ENCODE results near the gene PITPNC1. TPM values are rescaled to one million over a fixed set of nuclear protein-coding genes. Genes with fewer than 3 reads are reported as not detected.
"Not testable (repeated sequence)": the region's sequence is repeated elsewhere in the genome, so short reads cannot be mapped to it uniquely, and the experiment has no call there.

Gene PITPNC1
- total RNA-seq, 1 donor from 2014 or later, result 42.9 TPM

- intact Hi-C loops (cut with micrococcal nuclease), result no loop called here
These were observed 331.3 kb downstream of the PITPNC1 start for GRCh38 chr17:67708378-67708777.

DNA sequence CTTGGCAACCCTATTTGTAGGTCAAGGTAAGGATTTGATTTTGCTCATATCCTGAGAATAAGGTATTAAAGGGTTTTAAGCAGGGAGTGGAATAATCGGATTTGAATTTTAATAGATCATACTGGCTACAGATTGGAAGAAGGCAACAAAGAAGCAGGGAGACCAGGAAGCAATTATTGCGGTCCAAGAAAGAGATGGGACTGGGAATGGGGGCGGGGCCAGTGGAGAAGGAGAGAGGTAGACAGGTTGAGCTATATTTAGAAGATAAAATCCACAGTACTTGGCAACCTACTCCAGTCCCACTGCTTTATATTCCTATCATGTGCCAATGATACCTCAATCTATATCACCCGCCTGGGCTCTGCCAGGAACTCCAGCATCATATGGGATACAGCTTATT is 334.8 kb downstream of the PITPNC1 start:
- intact Hi-C loops (cut with micrococcal nuclease), result no loop called here

- intact Hi-C loops (cut with micrococcal nuclease), result no loop called here
These were observed 335.3 kb downstream of the PITPNC1 start for GRCh38 chr17:67712375-67712774.

- intact Hi-C loops (cut with micrococcal nuclease), result no loop called here
These were observed 336.1 kb downstream of the PITPNC1 start for GRCh38 chr17:67713169-67713568.

GRCh38 chr17:67716405-67716798 is 339.3 kb downstream of the PITPNC1 start:
- intact Hi-C loops (cut with micrococcal nuclease), result loop anchor here (2.0 to 5.0 kb wide), 3 partner anchors 28 to 472 kb away; partner anchors contain the start of gene HELZ

DNA sequence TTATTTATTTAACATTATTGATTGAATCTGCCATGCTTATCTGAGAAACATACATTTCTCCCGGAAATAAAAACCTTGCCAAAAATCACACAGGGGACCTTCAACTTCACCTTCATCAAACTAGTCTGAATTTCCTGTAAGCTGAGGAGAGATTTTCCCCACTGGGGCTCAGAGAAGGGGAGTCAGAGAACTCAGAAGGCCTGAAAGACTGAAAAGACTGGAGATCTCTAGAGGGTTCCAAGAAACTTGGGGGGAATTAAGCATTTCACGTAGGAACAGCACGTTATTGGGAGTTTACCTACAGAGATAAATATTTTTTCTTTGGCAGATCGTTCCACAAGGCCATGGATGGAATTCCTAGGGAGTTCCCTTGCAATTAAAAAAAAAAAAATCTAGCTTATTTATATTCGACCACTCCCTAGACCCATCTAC is 340.1 kb downstream of the PITPNC1 start:
- intact Hi-C loops (cut with micrococcal nuclease), result loop anchor here (1.0 to 5.0 kb wide), 9 partner anchors 28 to 740 kb away; partner anchors contain the start of genes BPTF, HELZ, KPNA2 and PSMD12

DNA sequence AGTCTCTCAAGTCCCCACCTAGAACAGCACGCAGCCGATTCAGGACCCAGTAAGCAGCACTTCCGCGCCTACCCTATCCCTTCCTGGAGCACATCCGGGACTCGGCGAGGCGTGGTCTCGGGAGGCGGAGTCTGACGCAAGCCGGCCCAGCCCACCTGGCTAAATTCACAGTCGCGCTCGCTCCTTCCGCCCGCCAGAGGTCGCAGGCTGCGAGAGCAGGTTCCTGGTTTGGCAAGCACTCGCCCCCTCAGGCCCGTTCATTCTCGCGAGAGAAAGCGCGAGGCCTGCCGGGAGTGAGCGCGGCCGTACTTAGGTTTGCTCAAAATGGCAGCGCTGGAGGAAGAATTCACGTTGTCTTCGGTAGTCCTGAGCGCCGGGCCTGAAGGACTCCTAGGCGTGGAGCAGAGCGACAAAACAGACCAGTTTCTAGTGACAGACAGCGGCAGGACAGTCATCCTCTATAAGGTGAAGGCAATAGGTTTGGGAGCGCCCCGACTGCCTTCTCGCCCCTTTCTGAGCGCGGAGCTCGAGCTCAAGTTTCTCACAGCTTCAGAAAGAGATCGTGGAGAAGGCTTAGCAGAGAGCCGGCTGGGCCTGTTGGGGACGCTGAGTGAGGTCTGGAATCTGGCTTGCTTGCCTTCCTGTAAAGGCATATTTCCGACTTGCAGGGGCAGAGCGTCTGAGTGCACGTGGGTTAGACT is 340.7 kb downstream of the PITPNC1 start, which contains the start of gene NOL11:
Gene NOL11 (plus strand): TSS at position 313 of the 701 bp plus-strand sequence. CDS start 12 bp downstream, at position 325.
- intact Hi-C loops (cut with micrococcal nuclease), result loop anchor here (1.0 to 5.0 kb wide), 10 partner anchors 29 to 746 kb away; partner anchors contain the start of genes BPTF, HELZ, KPNA2 and PSMD12

DNA sequence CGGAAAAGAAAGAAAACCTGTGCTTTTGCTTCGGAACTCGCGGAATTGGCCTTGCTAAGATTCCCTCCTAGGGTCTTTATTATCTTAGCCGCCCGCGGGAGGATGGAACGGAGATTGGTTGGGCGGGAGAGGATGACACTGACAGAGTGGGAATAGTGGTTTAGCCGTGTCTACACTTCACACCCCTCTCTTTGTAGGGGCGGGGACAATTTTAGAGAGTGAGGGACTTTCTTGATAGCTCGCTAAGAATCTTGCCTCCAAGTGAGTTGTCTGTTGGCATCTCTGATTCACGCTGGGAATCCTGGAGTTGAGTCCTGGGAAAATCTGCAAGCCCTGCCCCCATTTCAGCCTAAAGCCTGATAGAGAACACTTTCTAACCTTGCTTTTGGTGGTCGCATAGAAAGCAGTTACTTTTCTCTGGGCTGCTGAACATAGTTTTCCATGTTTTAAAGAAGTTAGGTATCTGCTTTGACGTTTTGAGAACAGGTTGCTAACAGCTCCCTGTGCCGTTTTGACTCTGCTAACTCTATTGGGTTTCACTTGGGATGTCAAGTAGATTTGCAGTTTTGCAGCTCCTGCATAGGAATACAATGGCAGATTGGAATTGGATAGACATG is 341.4 kb downstream of the PITPNC1 start:
- intact Hi-C loops (cut with micrococcal nuclease), result loop anchor here (1.0 to 5.0 kb wide), 2 partner anchors 241 to 745 kb away; no protein-coding TSS in a partner anchor

GRCh38 chr17:67725373-67725791 is 348.3 kb downstream of the PITPNC1 start:
- intact Hi-C loops (cut with micrococcal nuclease), result no loop called here

DNA sequence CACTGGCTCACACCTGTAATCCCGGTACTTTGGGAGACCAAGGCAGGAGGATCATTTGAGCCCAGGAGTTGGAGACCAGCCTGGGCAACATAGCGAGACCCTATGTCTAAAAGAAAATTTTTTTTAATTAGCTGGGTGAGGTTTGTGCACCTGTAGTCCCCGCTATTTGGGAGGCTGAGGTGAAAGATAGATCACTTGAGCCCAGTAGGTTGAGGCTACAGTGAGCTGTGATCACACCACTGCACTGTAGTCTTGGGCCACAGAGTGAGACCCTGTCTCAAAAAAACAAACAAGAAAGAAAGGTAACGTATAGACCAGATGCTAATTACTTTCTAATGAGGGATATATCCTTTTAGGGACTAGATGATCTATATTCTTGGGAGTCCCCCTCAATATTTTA is 348.7 kb downstream of the PITPNC1 start:
- intact Hi-C loops (cut with micrococcal nuclease), result no loop called here

GRCh38 chr17:67727152-67728039 is 350.3 kb downstream of the PITPNC1 start:
- intact Hi-C loops (cut with micrococcal nuclease), result not testable (repeated sequence)

DNA sequence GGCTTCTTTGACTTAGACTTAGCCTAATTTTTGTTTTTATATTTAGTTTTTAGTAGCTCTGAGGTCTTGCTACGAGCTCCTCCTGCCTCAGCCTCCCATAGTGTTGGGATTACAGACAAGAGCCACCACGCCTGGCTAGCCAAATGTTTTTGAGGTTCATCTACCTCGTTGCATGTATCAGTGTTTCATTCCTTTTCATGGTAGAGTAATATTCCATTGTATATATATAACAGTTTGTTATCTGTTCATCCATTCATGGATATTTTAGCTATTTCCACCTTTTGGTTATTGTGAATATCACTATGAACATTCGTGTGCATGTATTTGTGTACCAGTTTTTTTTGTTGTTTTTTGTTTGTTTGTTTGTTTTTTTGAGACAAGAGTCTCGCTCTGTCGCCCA is 352.8 kb downstream of the PITPNC1 start:
- intact Hi-C loops (cut with micrococcal nuclease), result no loop called here

- intact Hi-C loops (cut with micrococcal nuclease), result no loop called here
These were observed 353.6 kb downstream of the PITPNC1 start for GRCh38 chr17:67730731-67731130.

- intact Hi-C loops (cut with micrococcal nuclease), result no loop called here
These were observed 356.4 kb downstream of the PITPNC1 start for GRCh38 chr17:67733449-67733848.

- intact Hi-C loops (cut with micrococcal nuclease), result no loop called here
These were observed 360.1 kb downstream of the PITPNC1 start for GRCh38 chr17:67737145-67737544.

DNA sequence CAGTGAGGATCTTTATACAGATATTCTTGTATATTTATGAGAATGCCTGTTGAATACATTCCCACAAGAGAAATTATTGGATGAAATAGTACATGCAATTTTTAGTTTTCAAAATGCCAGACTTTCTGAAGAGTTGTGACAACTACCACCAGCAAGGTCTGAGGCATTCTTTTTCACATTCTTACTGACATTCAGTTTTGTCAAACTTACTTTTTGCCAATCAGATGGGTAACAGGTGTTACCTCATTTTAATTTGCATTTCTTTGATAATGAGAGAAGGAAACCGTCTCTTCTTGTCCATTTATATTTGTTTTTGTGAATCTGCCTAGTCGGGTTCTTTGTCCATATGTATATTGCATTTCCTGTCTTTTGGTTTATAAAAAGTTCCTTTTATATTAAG is 364.9 kb downstream of the PITPNC1 start:
- intact Hi-C loops (cut with micrococcal nuclease), result no loop called here

Other genes with a start within 250 kb of the PITPNC1 start
- 85.8 and 86.9 TPM in 2 replicates for gene HELZ, start 132.1 kb upstream of the PITPNC1 start, total RNA-seq
- 58.1 and 63.2 TPM in 2 replicates for gene PSMD12, start 10.7 kb upstream of the PITPNC1 start, total RNA-seq